ENCODE data around the gene WNT3. TPM values are rescaled to one million over a fixed set of nuclear protein-coding genes. Genes with fewer than 3 reads are reported as not detected.
A peak's percentile ranks its signal among the peaks of the same experiment; 100 is the strongest.

Gene WNT3
- total and polyA plus RNA-seq, 2 of the 8 experiments (the other 6 are each of a cell fraction or from before 2014, with no cell fraction given), result 0.56 to 2.0 TPM

GRCh38 chr17:46774108-46774737 is 44.3 kb downstream of the WNT3 start:
- 91% methylated on average over 10 of the region's 10 CpGs; no CpG with 5 or more reads in 1 of the 2 experiments for WGBS, 2 experiments (ENCODE audit: extremely low coverage in 1 of 2, insufficient coverage in 1 of 2, insufficient read length in 1 of 2, insufficient replicate concordance in 2 of 2, low coverage in 1 of 2, low lambda C conversion rate in 2 of 2, missing lambda C conversion rate in 1 of 2)
- CTCF ChIA-PET (ENCODE audit: partially characterized antibody), result interaction anchor here (1.0 to 1.6 kb wide), 3 partner anchors 39 to 59 kb away, joined by 3 to 4 read pairs (median 4); no protein-coding TSS in a partner anchor

More at GRCh38 chr17:46774108-46774737, 44.3 kb downstream of the WNT3 start:
- Histone ChIP-seq H2BK5ac (ENCODE audit: low read depth, low read length) (peak overlapping the region; percentile 52; the same call in 1 of the 2 replicates), H3K79me2 (ENCODE audit: control insufficient read depth in 1 of 2, insufficient read depth in 2 of 2, low read length in 2 of 2) (no peaks in the 10 kb centered on the region), H3K4ac (replicated peaks; ENCODE audit: insufficient read length, low read depth, low read length) (no peak overlapping the region), H3K9ac (replicated peaks in 1 of 4; ENCODE audit: extremely low read depth in 1 of 4, low read depth in 3 of 4, low read length in 3 of 4) (no peak overlapping the region), H3K36me3 (ENCODE audit: control insufficient read depth in 2 of 4, insufficient read depth in 4 of 4, low read length in 3 of 4) (no peaks in the 10 kb centered on the region; a peak in 1 of 8 replicates), H2BK15ac (ENCODE audit: low read length) (0 out of 2 replicates have a peak overlapping the region, but pooled peaks have one; percentile 4), H3K18ac (ENCODE audit: extremely low read depth, low read length) (no peak overlapping the region; the same call in 1 of the 2 replicates), H3K14ac (ENCODE audit: insufficient read length) (no peak overlapping the region), H2BK20ac (ENCODE audit: low read length) (no peak overlapping the region), H3K4me3 (ENCODE audit: extremely low read depth in 1 of 4, insufficient read depth in 2 of 4, low read depth in 3 of 4, low read length in 4 of 4) (no peak overlapping the region), H2BK12ac (ENCODE audit: low read depth, low read length) (peak overlapping the region; percentile 90; the same call in 1 of the 2 replicates), H4K20me1 (replicated peaks in 1 of 2; ENCODE audit: control insufficient read depth in 1 of 2, insufficient read depth in 2 of 2, low read length in 2 of 2) (peaks cover 4 to 10% of the 10 kb centered on the region in 2 experiments), H2BK120ac (replicated peaks; ENCODE audit: low read depth, low read length) (no peak overlapping the region), H3K79me1 (ENCODE audit: low read depth, low read length) (no peaks in the 10 kb centered on the region), H3K23ac (ENCODE audit: insufficient read length) (no peak overlapping the region), H3K56ac (replicated peaks; ENCODE audit: insufficient read length, low read depth, low read length) (no peak overlapping the region), H4K91ac (replicated peaks; ENCODE audit: insufficient read length, low read length) (no peak overlapping the region), H3K27ac (ENCODE audit: low read depth, low read length) (no peak overlapping the region), H3K4me1 (replicated peaks in 1 of 4; ENCODE audit: control insufficient read depth in 3 of 4, insufficient read depth in 4 of 4, low read length in 3 of 4) (peaks cover 6 to 32% (median 25%) of the 10 kb centered on the region in 4 experiments), H2AK5ac (ENCODE audit: low read depth, low read length) (peak overlapping the region; percentile 88; the same call in 1 of the 2 replicates), H4K8ac (ENCODE audit: extremely low read depth, insufficient read depth, low read length) (no peak overlapping the region), H3K4me2 (ENCODE audit: insufficient read depth in 1 of 2, low read depth in 2 of 2, low read length in 2 of 2) (peak overlapping the region in 1 of 2 experiments; percentile 75; a peak in 1 of 4 replicates), H2AFZ (ENCODE audit: low read length) (no peak overlapping the region), H4K5ac (ENCODE audit: insufficient read length, low read depth, low read length) (no peak overlapping the region), H3K27me3 (replicated peaks in 1 of 4; ENCODE audit: control insufficient read depth in 3 of 4, extremely low read depth in 1 of 4, insufficient read depth in 3 of 4, low read length in 3 of 4) (peaks cover 46 to 82% (median 76%) of the 10 kb centered on the region in 4 experiments), H3K23me2 (ENCODE audit: low read depth, low read length) (peaks cover 10% of the 10 kb centered on the region; the same call in 1 of the 2 replicates), H3K9me3 (ENCODE audit: insufficient read depth in 2 of 2, low read depth in 1 of 2, low read length in 1 of 2) (peaks cover 0 to 2% of the 10 kb centered on the region in 2 experiments; a peak in 1 of 4 replicates)
- no peak for DNase-seq (ENCODE audit: low read depth in 1 of 2, low spot score in 2 of 2)
- POLR2A ChIA-PET (ENCODE audit: partially characterized antibody), result no interaction called here
- TF ChIP-seq POLR2AphosphoS5 (IDR thresholded peaks at IDR 0.05; ENCODE audit: low read depth, low read length) (no peak), TEAD4 (IDR thresholded peaks at IDR 0.05; ENCODE audit: low read depth, low read length) (no peak), MAFK (IDR thresholded peaks at IDR 0.05; ENCODE audit: low read depth, low read length) (no peak), ATF2 (IDR thresholded peaks at IDR 0.05; ENCODE audit: low read length) (no peak), PHF8 (conservative IDR thresholded peaks at IDR 0.05; ENCODE audit: low read depth, low read length) (no peak)
- no peak for FAIRE-seq

Data from H1 (cell line).